K562 (cell line): ENCODE data around the gene GVQW3. TPM values are rescaled to one million over a fixed set of nuclear protein-coding genes. Genes with fewer than 3 reads are reported as not detected.

Source experiments
- CBFA2T3 ChIP-seq: fragments of 450-650 bp; IDR thresholded peaks from 2 replicates; pipeline ENCODE4 v1.6.1; 2017
- MAZ ChIP-seq, 2 experiments: fragments of 450-650 bp in 1 of 2; sonication (generic) in 1 of 2; formaldehyde crosslinking; IDR thresholded peaks in 1 of 2; conservative IDR thresholded peaks in 1 of 2; 2 replicates each; pipeline versions ENCODE4 v1.4.0 to v1.5.0; 2020; ENCODE audit warnings: mild to moderate bottlenecking in 1 of 2, missing genetic modification reagents in 1 of 2
- MBD2 ChIP-seq: sonication (generic); IDR thresholded peaks from 2 replicates; pipeline ENCODE4 v1.6.1; 2016; ENCODE audit warnings: low read depth, borderline replicate concordance
- POLR2A ChIP-seq: fragments of 450-650 bp; conservative IDR thresholded peaks from 2 replicates; pipeline ENCODE4 v1.6.1; 2016
- POLR2B ChIP-seq: fragments of 450-650 bp; IDR thresholded peaks from 2 replicates; pipeline ENCODE4 v1.6.1; 2018; ENCODE audit warnings: low read depth; ENCODE audit not compliant: partially characterized antibody
- RBM14 ChIP-seq: fragments of 200-400 bp; formaldehyde crosslinking; IDR thresholded peaks from 2 replicates; pipeline ENCODE4 v1.6.1; 2018; ENCODE audit warnings: low read depth, mild to moderate bottlenecking, low read length, moderate library complexity, borderline replicate concordance; ENCODE audit not compliant: insufficient read depth
- RBM25 ChIP-seq: fragments of 200-400 bp; formaldehyde crosslinking; IDR thresholded peaks from 2 replicates; pipeline ENCODE4 v1.6.1; 2018; ENCODE audit warnings: low read length, low read depth, moderate library complexity; ENCODE audit not compliant: severe bottlenecking
- SAP30 ChIP-seq: fragments of 200-600 bp; sonication (generic); IDR thresholded peaks from 2 replicates; pipeline ENCODE4 v1.6.1; 2012; ENCODE audit warnings: borderline replicate concordance, low read depth, mild to moderate bottlenecking, moderate library complexity, low read length, control low read depth, inconsistent platforms; ENCODE audit not compliant: insufficient read depth, poor library complexity, severe bottlenecking
- ZNF24 ChIP-seq: fragments of 450-650 bp; IDR thresholded peaks from 2 replicates; pipeline ENCODE4 v1.6.1; 2016
- ZNF253 ChIP-seq: fragments of 250-450 bp; sonication (Bioruptor Pico); conservative IDR thresholded peaks from 2 replicates; pipeline ENCODE4 v1.6.1; 2021; ENCODE audit warnings: mild to moderate bottlenecking
- polyA plus RNA-seq, 8 experiments: library from polyadenylated mRNA; depleted of rRNA in 4 of 8; stranded (reverse) in 5 of 8; unstranded in 3 of 8; fragments of >200 nt; fragmentation: Nextera tagmentation in 2 of 8; fragmentation: Illumina TruSeq in 1 of 8; extraction: Ambion mirVana in 2 of 8; extraction: Trizol in 1 of 8; gene quantifications; 2 replicates each; pipeline versions ENCODE4 v1.2.1 to v1.2.3, GENCODE V29; 2011 to 2014; ENCODE audit warnings: inconsistent platforms in 1 of 8, missing spikeins in 1 of 8
- total RNA-seq, 7 experiments: library from RNA; depleted of rRNA in 6 of 7; stranded (reverse); fragments of >200 nt in 6 of 7; fragmentation: Illumina TruSeq in 2 of 7; extraction: Trizol in 2 of 7; gene quantifications; 2 replicates each; pipeline versions ENCODE4 v1.2.1 to v1.2.3, GENCODE V29; 2011 to 2021; ENCODE audit warnings: low replicate concordance in 1 of 7
- TF ChIP-seq, protein P1 (sequence below): sonication (generic); IDR thresholded peaks from 2 replicates; pipeline ENCODE4 v1.6.1; 2016
- TF ChIP-seq, protein P2 (sequence below): fragments of 250-450 bp; sonication (Bioruptor Pico); IDR thresholded peaks from 2 replicates; pipeline ENCODE4 v1.4.0; 2020; ENCODE audit warnings: borderline replicate concordance
- TF ChIP-seq, protein P3 (sequence below), 3 experiments: IDR thresholded peaks in 2 of 3; conservative IDR thresholded peaks in 1 of 3; 2 replicates each; pipeline ENCODE4 v1.5.1; 2011 to 2012; ENCODE audit warnings: low read length in 3 of 3, mild to moderate bottlenecking in 3 of 3, control low read depth in 2 of 3, improper control_type of control experiment in 1 of 3, inconsistent platforms in 1 of 3, low read depth in 1 of 3, mixed read lengths in 1 of 3, moderate library complexity in 1 of 3; ENCODE audit not compliant: insufficient read depth in 2 of 3
- TF ChIP-seq, protein P4 (sequence below): fragments of 450-650 bp; IDR thresholded peaks from 2 replicates; pipeline ENCODE4 v1.7.0; 2016; ENCODE audit warnings: borderline replicate concordance
- TF ChIP-seq, protein P5 (sequence below): fragments of 450-650 bp; IDR thresholded peaks from 2 replicates; pipeline ENCODE4 v1.6.1; 2016
- TF ChIP-seq, protein P6 (sequence below), 2 experiments: fragments of 450-650 bp; conservative IDR thresholded peaks; 2 replicates each; pipeline ENCODE4 v1.6.1; 2017; ENCODE audit warnings: mild to moderate bottlenecking in 2 of 2, moderate library complexity in 2 of 2

GVQW3 gene
- total and polyA plus RNA-seq, 9 of the 15 experiments (the other 6 are each of a cell fraction or from before 2014, with no cell fraction given), result 0.66 to 5.7 (median 2.1) TPM

DNA sequence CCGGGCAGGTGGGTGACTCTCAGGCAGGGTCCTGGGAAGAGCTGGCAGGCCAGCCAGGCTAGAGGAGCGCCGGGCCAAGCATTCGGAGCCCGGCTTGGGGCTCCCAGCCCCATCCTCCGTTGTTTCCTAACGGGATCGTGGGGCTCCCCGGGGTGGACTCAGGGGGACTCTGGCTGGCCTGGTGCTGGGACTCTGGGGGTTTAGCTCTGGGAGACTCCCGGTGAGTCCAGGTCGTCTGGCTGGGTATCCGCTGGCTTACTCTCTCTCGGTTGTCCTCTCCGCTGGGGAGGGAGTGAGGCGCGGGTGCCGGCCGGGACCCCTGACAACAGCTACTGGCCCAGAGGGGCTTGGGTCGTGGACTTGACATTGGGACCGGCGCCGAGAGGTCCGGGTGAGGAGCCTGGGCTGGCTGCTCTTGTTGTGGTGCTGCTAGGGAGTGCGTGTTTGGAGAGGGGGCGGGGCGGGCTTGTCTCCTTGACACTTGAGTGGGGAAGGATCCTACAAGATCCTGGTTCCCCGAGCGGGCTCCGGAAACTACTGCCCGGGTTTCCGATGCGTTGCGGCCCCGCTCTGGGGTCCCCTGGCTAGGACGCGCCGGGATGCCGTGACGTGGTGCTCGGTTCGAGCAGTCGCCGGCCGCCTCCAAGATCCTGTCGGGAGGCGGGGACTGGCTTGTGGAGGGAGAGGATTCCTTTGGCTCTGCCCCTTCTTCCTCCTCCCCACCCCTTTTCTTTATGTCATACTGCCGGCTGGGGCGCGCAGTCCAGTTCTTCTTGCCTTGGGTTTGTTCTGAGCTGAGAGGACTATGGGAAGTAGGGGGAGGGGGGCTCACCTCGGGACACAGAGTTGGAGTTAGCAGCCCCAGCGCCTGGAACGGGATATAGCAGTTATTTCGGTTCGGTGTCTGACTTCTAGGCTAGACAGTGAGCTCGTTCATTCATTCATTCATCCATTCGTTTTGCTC is 64.3 kb downstream of the GVQW3 start (continued):
- TF ChIP-seq, protein P1, sequence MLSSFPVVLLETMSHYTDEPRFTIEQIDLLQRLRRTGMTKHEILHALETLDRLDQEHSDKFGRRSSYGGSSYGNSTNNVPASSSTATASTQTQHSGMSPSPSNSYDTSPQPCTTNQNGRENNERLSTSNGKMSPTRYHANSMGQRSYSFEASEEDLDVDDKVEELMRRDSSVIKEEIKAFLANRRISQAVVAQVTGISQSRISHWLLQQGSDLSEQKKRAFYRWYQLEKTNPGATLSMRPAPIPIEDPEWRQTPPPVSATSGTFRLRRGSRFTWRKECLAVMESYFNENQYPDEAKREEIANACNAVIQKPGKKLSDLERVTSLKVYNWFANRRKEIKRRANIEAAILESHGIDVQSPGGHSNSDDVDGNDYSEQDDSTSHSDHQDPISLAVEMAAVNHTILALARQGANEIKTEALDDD, result 0 out of 2 replicates have a peak, but pooled peaks have one; percentile 28
- TF ChIP-seq, protein P2, sequence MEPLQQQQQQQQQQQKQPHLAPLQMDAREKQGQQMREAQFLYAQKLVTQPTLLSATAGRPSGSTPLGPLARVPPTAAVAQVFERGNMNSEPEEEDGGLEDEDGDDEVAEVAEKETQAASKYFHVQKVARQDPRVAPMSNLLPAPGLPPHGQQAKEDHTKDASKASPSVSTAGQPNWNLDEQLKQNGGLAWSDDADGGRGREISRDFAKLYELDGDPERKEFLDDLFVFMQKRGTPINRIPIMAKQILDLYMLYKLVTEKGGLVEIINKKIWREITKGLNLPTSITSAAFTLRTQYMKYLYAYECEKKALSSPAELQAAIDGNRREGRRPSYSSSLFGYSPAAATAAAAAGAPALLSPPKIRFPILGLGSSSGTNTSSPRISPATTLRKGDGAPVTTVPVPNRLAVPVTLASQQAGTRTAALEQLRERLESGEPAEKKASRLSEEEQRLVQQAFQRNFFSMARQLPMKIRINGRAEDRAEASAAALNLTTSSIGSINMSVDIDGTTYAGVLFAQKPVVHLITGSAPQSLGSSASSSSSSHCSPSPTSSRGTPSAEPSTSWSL (CRISPR knock-in tag), result no peak
- TF ChIP-seq MBD2, result 0 out of 2 replicates have a peak, but pooled peaks have one; percentile 31
- peak; percentile 61 for TF ChIP-seq POLR2A
- peak in 1 of 2 experiments; percentile 74; a peak in 2 of 4 replicates for TF ChIP-seq MAZ (CRISPR knock-in tag; conservative IDR thresholded peaks at IDR 0.05 in 1 of 2, IDR thresholded peaks at IDR 0.05 in 1 of 2)
- TF ChIP-seq, protein P3, sequence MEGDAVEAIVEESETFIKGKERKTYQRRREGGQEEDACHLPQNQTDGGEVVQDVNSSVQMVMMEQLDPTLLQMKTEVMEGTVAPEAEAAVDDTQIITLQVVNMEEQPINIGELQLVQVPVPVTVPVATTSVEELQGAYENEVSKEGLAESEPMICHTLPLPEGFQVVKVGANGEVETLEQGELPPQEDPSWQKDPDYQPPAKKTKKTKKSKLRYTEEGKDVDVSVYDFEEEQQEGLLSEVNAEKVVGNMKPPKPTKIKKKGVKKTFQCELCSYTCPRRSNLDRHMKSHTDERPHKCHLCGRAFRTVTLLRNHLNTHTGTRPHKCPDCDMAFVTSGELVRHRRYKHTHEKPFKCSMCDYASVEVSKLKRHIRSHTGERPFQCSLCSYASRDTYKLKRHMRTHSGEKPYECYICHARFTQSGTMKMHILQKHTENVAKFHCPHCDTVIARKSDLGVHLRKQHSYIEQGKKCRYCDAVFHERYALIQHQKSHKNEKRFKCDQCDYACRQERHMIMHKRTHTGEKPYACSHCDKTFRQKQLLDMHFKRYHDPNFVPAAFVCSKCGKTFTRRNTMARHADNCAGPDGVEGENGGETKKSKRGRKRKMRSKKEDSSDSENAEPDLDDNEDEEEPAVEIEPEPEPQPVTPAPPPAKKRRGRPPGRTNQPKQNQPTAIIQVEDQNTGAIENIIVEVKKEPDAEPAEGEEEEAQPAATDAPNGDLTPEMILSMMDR (IDR thresholded peaks at IDR 0.05 in 2 of 3, conservative IDR thresholded peaks at IDR 0.05 in 1 of 3; ENCODE audit: insufficient read depth in 2 of 3, low read depth in 1 of 3, low read length in 3 of 3), result 0 out of 6 replicates have a peak, but pooled peaks of 2 of the 3 experiments have one; percentile 14 to 17
- TF ChIP-seq, protein P4, sequence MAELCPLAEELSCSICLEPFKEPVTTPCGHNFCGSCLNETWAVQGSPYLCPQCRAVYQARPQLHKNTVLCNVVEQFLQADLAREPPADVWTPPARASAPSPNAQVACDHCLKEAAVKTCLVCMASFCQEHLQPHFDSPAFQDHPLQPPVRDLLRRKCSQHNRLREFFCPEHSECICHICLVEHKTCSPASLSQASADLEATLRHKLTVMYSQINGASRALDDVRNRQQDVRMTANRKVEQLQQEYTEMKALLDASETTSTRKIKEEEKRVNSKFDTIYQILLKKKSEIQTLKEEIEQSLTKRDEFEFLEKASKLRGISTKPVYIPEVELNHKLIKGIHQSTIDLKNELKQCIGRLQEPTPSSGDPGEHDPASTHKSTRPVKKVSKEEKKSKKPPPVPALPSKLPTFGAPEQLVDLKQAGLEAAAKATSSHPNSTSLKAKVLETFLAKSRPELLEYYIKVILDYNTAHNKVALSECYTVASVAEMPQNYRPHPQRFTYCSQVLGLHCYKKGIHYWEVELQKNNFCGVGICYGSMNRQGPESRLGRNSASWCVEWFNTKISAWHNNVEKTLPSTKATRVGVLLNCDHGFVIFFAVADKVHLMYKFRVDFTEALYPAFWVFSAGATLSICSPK, result no peak
- TF ChIP-seq RBM14, result no peak
- TF ChIP-seq CBFA2T3, result no peak
- no peak for TF ChIP-seq ZNF253 (CRISPR knock-in tag)
- no peak for TF ChIP-seq RBM25
- no peak for TF ChIP-seq POLR2B
- TF ChIP-seq ZNF24, result peak; percentile 97
- TF ChIP-seq SAP30, result peak; percentile 34
- TF ChIP-seq, protein P5, sequence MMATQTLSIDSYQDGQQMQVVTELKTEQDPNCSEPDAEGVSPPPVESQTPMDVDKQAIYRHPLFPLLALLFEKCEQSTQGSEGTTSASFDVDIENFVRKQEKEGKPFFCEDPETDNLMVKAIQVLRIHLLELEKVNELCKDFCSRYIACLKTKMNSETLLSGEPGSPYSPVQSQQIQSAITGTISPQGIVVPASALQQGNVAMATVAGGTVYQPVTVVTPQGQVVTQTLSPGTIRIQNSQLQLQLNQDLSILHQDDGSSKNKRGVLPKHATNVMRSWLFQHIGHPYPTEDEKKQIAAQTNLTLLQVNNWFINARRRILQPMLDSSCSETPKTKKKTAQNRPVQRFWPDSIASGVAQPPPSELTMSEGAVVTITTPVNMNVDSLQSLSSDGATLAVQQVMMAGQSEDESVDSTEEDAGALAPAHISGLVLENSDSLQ, result peak; percentile 33; the same call in 1 of the 2 replicates
- TF ChIP-seq, protein P6, sequence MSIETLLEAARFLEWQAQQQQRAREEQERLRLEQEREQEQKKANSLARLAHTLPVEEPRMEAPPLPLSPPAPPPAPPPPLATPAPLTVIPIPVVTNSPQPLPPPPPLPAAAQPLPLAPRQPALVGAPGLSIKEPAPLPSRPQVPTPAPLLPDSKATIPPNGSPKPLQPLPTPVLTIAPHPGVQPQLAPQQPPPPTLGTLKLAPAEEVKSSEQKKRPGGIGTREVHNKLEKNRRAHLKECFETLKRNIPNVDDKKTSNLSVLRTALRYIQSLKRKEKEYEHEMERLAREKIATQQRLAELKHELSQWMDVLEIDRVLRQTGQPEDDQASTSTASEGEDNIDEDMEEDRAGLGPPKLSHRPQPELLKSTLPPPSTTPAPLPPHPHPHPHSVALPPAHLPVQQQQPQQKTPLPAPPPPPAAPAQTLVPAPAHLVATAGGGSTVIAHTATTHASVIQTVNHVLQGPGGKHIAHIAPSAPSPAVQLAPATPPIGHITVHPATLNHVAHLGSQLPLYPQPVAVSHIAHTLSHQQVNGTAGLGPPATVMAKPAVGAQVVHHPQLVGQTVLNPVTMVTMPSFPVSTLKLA (conservative IDR thresholded peaks at IDR 0.05), result peak; percentile 65 to 71
